IPS-18c (cell line): ENCODE results near the gene VSX2.
"Not testable (repeated sequence)": the region's sequence is repeated elsewhere in the genome, so short reads cannot be mapped to it uniquely, and the experiment has no call there.

Experiments
- H3K4me3 ChIP-seq: 2 replicates; pipeline ENCODE4 v1.7.0; 2013; ENCODE audit warnings: low read depth, mild to moderate bottlenecking, low read length, moderate library complexity; ENCODE audit not compliant: insufficient read depth
- H3K9me3 ChIP-seq: one replicate; pipeline ENCODE4 v1.6.1; 2013; ENCODE audit warnings: mild to moderate bottlenecking, low read length, moderate library complexity; ENCODE audit not compliant: control insufficient read depth, insufficient read depth

Gene VSX2

GRCh38 chr14:74248017-74248416 is 8.8 kb downstream of the VSX2 start:
- no peaks in the 10 kb centered on the region for H3K9me3 ChIP-seq
- no peak overlapping the region for H3K4me3 ChIP-seq

GRCh38 chr14:74249433-74250375 is 10.5 kb downstream of the VSX2 start:
- Histone ChIP-seq H3K9me3 (no peaks in the 10 kb centered on the region), H3K4me3 (no peak overlapping the region)

- H3K9me3 ChIP-seq, result peaks cover 2% of the 10 kb centered on the region
- H3K4me3 ChIP-seq, result no peak overlapping the region
Measured at GRCh38 chr14:74255281-74255680, 16.0 kb downstream of the VSX2 start.

- Histone ChIP-seq H3K4me3 (peak overlapping the region; percentile 56), H3K9me3 (peaks cover 2% of the 10 kb centered on the region)
Measured at GRCh38 chr14:74257078-74257940, 18.1 kb downstream of the VSX2 start.

- Histone ChIP-seq H3K9me3 (peaks cover 2% of the 10 kb centered on the region), H3K4me3 (peak overlapping the region; percentile 56)
Measured at GRCh38 chr14:74257941-74258763, 18.9 kb downstream of the VSX2 start.

- Histone ChIP-seq H3K4me3 (peak overlapping the region; percentile 56; the same call in 1 of the 2 replicates), H3K9me3 (peaks cover 2% of the 10 kb centered on the region)
Measured at GRCh38 chr14:74258764-74259035, 19.5 kb downstream of the VSX2 start.

- Histone ChIP-seq H3K9me3 (peaks cover 2% of the 10 kb centered on the region), H3K4me3 (no peak overlapping the region)
Measured at GRCh38 chr14:74259513-74259912, 20.3 kb downstream of the VSX2 start.

- Histone ChIP-seq H3K9me3 (peaks cover 2% of the 10 kb centered on the region), H3K4me3 (no peak overlapping the region)
Measured at GRCh38 chr14:74260525-74261233, 21.4 kb downstream of the VSX2 start.

- H3K9me3 ChIP-seq, result peaks cover 2% of the 10 kb centered on the region
- H3K4me3 ChIP-seq, result no peak overlapping the region
Measured at GRCh38 chr14:74261288-74261687, 22.0 kb downstream of the VSX2 start.

- no peak overlapping the region for H3K4me3 ChIP-seq
- H3K9me3 ChIP-seq, result peaks cover 2% of the 10 kb centered on the region
Measured at GRCh38 chr14:74262076-74262475, 22.8 kb downstream of the VSX2 start.

GRCh38 chr14:74263181-74263580 is 23.9 kb downstream of the VSX2 start:
- no peak overlapping the region for H3K4me3 ChIP-seq

GRCh38 chr14:74263921-74264320 is 24.7 kb downstream of the VSX2 start:
- peaks cover 2% of the 10 kb centered on the region for H3K9me3 ChIP-seq
- H3K4me3 ChIP-seq, result no peak overlapping the region

More at GRCh38 chr14:74263181-74263580, 23.9 kb downstream of the VSX2 start:
- H3K9me3 ChIP-seq, result peaks cover 2% of the 10 kb centered on the region

- Histone ChIP-seq H3K4me3 (no peak overlapping the region), H3K9me3 (no peaks in the 10 kb centered on the region)
Measured at GRCh38 chr14:74265301-74265965, 26.2 kb downstream of the VSX2 start.

- Histone ChIP-seq H3K4me3 (no peak overlapping the region), H3K9me3 (no peaks in the 10 kb centered on the region)
Measured at GRCh38 chr14:74267588-74267987, 28.3 kb downstream of the VSX2 start.

- H3K4me3 ChIP-seq, H3K9me3 ChIP-seq: not testable (repeated sequence)
Measured at GRCh38 chr14:74270382-74271177, 31.3 kb downstream of the VSX2 start.

GRCh38 chr14:74271365-74271764 is 32.1 kb downstream of the VSX2 start:
- H3K4me3 ChIP-seq, result no peak overlapping the region

More at GRCh38 chr14:74271365-74271764, 32.1 kb downstream of the VSX2 start:
- H3K9me3 ChIP-seq, result no peaks in the 10 kb centered on the region
